KOPT-K1 (cell line): ENCODE measurements around the gene RBM19.

ENCODE experiments used
- H3K27ac ChIP-seq: fragments of 200-600 bp; sonication (generic); 2 replicates; pipeline ENCODE4 v1.5.1; 2016; ENCODE audit warnings: antibody characterized with exemption, mild to moderate bottlenecking, low read depth, low read length; ENCODE audit not compliant: poor library complexity, severe bottlenecking
- H3K36me3 ChIP-seq: fragments of 200-600 bp; sonication (generic); 2 replicates; pipeline ENCODE4 v1.5.1; 2017; ENCODE audit warnings: antibody characterized with exemption, mild to moderate bottlenecking, low read length, moderate library complexity; ENCODE audit not compliant: insufficient read depth
- H3K9me3 ChIP-seq: fragments of 200-600 bp; sonication (generic); 2 replicates; pipeline ENCODE4 v1.5.1; 2017; ENCODE audit warnings: antibody characterized with exemption, low read length, mild to moderate bottlenecking; ENCODE audit not compliant: insufficient read depth, poor library complexity, severe bottlenecking

Gene RBM19

GRCh38 chr12:113882690-113883089 is 83.4 kb downstream of the RBM19 start:
- Histone ChIP-seq H3K36me3 (peaks cover 15% of the 10 kb centered on the region; the same call in 1 of the 2 replicates), H3K9me3 (peaks cover 6% of the 10 kb centered on the region), H3K27ac (no peak overlapping the region)

- peaks cover 11% of the 10 kb centered on the region; the same call in 1 of the 2 replicates for H3K36me3 ChIP-seq
- H3K27ac ChIP-seq: no peak overlapping the region
- H3K9me3 ChIP-seq: peaks cover 6% of the 10 kb centered on the region
Observed at GRCh38 chr12:113880988-113881962, 84.8 kb downstream of the RBM19 start.

GRCh38 chr12:113880326-113880725 is 85.8 kb downstream of the RBM19 start:
- H3K36me3 ChIP-seq: peaks cover 10% of the 10 kb centered on the region; the same call in 1 of the 2 replicates
- no peak overlapping the region for H3K27ac ChIP-seq
- peaks cover 6% of the 10 kb centered on the region for H3K9me3 ChIP-seq

DNA sequence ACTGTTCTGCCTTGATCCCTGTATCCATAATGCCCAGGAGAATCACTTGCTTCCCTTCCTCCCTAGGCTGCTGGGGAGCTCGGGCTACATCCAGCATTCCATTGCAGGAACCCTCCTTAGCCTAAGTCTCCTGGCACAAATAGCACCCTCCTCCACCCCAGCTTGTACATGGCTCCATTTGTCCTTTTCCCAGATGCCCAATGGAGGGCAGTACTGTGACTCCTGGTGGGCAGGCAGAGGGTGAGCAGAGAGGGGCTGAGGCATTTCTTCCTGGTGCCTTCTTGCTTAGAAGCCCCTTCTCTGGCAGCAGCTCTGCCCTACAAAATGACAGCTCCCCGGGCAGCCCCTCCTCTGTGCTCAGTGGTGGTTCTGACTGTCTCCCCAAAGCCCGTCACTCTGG is 86.5 kb downstream of the RBM19 start:
- peaks cover 6% of the 10 kb centered on the region for H3K9me3 ChIP-seq
- peaks cover 10% of the 10 kb centered on the region; the same call in 1 of the 2 replicates for H3K36me3 ChIP-seq

GRCh38 chr12:113877607-113878006 is 88.5 kb downstream of the RBM19 start:
- Histone ChIP-seq H3K9me3 (no peaks in the 10 kb centered on the region), H3K27ac (no peak overlapping the region), H3K36me3 (peaks cover 17% of the 10 kb centered on the region; the same call in 1 of the 2 replicates)

More for the DNA sequence above, 86.5 kb downstream of the RBM19 start:
- H3K27ac ChIP-seq: no peak overlapping the region

DNA sequence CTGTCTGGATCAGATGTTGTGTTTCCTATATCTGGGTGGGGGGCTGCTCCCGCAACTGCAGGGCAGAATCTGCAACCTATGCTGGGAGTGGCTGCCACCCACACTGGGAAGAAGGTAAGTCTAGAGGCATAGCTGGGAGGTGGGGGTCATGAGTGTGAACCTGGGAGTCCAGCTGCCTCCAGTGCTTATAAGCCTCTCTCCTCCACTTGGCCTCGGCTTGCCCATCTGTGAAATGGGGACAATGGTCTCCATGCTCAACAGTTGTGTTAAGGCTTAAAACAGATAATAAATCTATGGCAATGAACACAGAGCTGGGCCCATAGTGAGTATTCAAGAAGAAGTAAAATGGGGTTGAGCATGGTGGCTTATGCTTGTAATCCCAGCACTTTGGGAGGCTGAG is 90.0 kb downstream of the RBM19 start:
- H3K27ac ChIP-seq: no peak overlapping the region
- H3K9me3 ChIP-seq: no peaks in the 10 kb centered on the region
- H3K36me3 ChIP-seq: peaks cover 17% of the 10 kb centered on the region; the same call in 1 of the 2 replicates

DNA sequence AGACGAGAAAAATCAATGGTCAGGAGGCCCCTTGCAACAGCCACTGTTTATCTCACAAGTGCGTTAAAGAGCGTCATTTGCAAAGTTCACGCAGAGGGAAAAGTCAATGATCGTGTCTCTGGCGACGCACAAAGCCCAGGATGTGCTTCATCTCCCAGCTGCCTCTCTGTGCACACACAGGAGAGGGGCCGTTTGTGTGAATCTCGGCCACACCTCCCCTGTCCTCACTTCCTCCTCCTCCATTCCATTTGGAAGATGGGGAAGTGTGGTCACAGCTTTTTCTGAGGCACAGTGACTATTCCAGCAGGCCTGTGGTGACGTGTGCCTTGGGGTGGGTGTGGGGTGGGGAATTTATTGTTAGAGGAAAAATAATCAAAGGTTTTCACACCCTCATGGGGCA is 90.4 kb downstream of the RBM19 start:
- no peak overlapping the region for H3K27ac ChIP-seq
- no peaks in the 10 kb centered on the region for H3K9me3 ChIP-seq

DNA sequence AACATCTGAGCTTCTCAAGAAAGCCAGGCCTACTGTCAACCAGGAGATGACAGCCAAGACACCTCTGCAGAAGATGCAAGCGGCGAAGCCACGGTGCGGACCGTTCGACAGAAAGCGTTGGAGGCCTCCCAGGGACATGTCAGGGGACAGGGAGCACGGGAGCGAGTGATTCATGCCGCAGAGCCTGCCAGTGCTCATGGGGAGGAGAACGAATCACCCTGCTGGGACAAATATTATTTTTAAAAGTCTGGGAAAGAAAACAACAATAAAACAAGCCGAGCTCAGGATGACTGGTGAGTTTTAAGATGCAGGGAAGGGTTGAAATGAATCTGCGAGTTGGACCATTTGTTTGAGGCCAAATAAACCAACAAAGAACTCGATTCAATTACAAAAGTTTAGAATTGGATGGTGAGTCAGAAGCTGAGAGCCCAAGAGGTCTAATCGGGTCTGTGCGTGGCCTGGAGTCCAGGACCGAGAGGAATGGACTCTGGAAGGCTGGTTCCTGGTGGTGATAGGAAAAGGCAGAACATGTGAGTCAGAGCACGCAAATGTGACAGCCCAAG is 91.0 kb downstream of the RBM19 start:
- H3K27ac ChIP-seq: no peak overlapping the region

More for the DNA sequence above, 90.4 kb downstream of the RBM19 start:
- peaks cover 17% of the 10 kb centered on the region; the same call in 1 of the 2 replicates for H3K36me3 ChIP-seq

DNA sequence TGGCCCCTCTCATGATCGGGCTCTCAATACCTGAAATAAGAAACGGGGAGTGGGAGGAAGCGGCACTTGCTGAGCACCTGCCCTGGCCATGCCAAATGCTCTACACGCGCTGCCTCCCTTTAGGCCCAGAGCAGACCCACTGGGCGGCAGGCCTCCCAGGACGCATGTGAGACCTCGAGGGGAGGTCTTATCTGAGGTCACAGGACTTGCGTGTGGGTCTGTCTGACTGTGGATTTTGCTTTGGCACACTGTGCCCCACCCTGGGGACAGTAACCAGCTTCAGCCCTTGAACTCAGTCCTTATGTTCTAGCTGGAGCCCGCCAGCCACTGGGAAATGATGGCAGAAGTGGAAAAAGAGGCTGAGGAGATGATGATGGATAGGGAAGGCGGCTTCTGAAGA is 91.8 kb downstream of the RBM19 start:
- H3K27ac ChIP-seq: no peak overlapping the region
- H3K36me3 ChIP-seq: peaks cover 17% of the 10 kb centered on the region; the same call in 1 of the 2 replicates
- no peaks in the 10 kb centered on the region for H3K9me3 ChIP-seq

More for the DNA sequence above, 91.0 kb downstream of the RBM19 start:
- Histone ChIP-seq H3K9me3 (no peaks in the 10 kb centered on the region), H3K36me3 (peaks cover 17% of the 10 kb centered on the region; the same call in 1 of the 2 replicates)

- no peaks in the 10 kb centered on the region for H3K9me3 ChIP-seq
- H3K36me3 ChIP-seq: peaks cover 15% of the 10 kb centered on the region; the same call in 1 of the 2 replicates
- no peak overlapping the region for H3K27ac ChIP-seq
Observed at GRCh38 chr12:113873740-113874139, 92.4 kb downstream of the RBM19 start.

GRCh38 chr12:113870890-113871289 is 95.2 kb downstream of the RBM19 start:
- Histone ChIP-seq H3K36me3 (peaks cover 7% of the 10 kb centered on the region; the same call in 1 of the 2 replicates), H3K9me3 (no peaks in the 10 kb centered on the region), H3K27ac (no peak overlapping the region)

DNA sequence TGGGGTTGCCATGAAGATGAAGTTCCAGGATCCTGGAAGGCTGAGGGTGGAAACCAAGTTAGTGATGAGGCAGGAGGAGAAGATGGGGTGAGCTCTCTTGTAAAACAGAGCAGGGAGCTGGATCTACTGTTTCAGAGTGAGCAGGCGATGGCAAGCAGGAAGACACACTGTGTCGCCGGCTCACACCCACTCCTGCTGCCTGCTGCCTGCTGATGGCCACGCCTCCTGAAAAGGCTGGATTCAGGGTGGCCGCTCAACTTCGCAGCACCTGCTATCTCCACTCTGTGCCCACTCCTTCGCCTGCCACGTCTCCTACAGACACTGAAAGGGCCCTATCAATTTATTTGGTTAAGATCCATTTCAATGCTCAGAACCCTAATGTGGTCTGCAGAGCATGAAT is 96.1 kb downstream of the RBM19 start:
- Histone ChIP-seq H3K27ac (no peak overlapping the region), H3K9me3 (no peaks in the 10 kb centered on the region), H3K36me3 (peaks cover 7% of the 10 kb centered on the region; the same call in 1 of the 2 replicates)

DNA sequence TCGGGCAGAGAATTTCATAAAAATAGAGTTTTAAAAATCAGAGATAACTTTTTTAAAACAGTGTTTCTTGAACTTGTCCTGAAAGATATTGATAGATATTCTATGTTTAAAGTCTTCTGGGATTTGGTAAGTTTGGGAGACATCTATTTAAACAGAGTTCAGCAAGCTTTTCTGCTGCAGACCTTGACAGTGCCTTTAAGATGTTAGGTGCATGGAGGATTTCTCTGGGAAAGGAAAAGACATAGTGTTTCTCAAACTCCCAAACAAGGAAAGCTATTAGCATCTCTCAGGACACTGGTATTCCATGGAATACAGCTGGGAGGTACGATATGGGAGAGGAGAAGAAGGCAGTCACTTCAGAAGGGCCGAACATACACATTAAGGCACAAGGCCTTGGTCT is 97.8 kb downstream of the RBM19 start:
- Histone ChIP-seq H3K9me3 (no peaks in the 10 kb centered on the region), H3K36me3 (no peaks in the 10 kb centered on the region), H3K27ac (no peak overlapping the region)

DNA sequence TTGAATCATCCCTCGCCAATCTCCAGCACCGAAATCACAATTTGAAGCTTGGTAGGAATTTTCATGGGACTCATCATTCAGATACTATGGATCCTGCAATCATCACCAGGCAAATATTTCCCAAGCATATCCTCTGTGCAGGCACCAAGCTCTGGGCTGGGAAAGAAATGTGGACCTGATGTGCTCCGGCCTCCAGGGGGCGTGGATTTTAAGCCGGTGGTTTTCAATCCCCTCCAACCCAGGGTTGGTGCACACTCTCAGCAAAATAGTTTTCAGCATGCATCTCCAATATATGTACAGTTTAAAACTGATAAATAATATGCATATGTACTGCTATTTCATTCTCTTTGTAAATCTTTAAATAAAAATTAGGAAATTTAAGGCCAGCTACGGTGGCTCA is 98.9 kb downstream of the RBM19 start:
- Histone ChIP-seq H3K27ac (no peak overlapping the region), H3K36me3 (no peaks in the 10 kb centered on the region), H3K9me3 (no peaks in the 10 kb centered on the region)

GRCh38 chr12:113866496-113866895 is 99.6 kb downstream of the RBM19 start:
- Histone ChIP-seq H3K27ac (no peak overlapping the region), H3K9me3 (no peaks in the 10 kb centered on the region), H3K36me3 (no peaks in the 10 kb centered on the region)
